8988T (cell line): ENCODE results near the gene TMEM232.

Source experiments
- DNase-seq: peaks from one replicate; pipeline ENCODE4 v3.0.0; 2011

The TMEM232 gene

DNA sequence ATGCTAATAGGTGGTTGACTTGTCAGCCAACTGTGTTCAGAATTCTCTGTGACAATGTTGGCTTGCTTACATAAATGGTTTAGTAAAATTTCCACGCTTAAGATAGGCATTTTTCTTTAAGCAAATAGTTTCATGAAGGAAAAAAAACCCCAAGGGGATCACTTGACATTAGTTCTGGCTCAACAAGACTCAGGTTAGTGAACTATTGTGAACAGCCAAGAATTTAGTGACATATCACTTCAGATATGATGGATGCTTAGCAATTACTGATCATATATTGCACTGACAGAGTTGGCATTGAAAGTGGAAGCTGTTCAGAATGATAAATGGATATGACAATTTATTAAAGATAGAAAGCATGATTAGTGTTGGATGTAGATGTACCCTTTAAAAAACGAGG lies 218.5 kb downstream of the TMEM232 start:
- DNase-seq: no peak

DNA sequence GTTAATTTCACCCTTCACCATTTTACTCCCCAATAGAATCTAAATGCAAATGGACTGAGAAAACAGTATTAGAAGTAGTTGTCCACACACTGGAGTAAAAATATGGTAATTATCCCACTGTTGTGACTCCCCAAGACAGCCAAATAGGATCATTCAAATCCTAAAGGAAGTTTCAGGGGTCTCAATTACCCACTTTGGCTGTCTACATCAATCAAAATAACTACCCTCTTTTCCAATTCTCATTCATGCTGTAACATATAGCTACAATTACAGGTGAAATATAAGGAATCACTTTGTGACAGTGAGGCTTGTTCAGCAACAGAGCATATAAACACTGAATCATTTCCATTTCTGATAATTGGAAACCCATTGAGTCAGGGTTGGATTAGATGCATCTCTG lies 220.1 kb downstream of the TMEM232 start:
- no peak for DNase-seq

DNA sequence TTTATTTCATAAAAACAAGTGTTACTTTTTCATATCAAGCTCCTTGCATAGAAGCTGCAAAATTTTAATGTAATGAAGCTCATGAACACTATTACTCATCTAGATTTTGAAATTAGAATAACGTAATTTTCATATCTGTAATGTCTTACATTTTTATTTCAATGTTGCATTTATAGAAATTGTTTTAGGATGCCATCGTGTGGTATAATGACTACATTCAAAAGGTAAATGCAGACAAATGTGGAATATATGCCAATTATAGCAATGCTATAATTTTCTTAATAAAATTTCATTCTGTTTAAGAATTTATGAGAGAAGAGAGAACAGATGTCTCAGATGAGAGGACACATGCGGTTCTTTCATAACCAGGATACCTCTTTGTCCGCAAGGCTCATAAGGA lies 230.2 kb downstream of the TMEM232 start:
- no peak for DNase-seq

DNA sequence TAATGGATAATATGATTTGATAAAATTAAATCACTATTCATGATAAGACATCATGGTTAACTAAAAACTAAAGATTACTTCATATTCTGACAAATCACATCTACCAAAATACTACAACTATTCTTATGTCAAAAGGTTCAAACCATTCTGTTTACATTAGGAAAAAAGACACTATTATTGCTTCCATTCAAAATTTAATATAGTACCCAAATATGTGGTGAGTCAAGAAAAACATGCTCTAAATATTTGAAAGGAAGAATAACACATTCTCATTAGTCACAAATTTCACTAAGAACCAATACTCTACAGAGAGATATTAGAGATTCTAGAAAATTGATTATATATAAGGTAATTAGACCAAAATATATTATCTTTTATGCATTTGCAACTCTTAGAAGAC lies 234.0 kb downstream of the TMEM232 start:
- DNase-seq: no peak

DNA sequence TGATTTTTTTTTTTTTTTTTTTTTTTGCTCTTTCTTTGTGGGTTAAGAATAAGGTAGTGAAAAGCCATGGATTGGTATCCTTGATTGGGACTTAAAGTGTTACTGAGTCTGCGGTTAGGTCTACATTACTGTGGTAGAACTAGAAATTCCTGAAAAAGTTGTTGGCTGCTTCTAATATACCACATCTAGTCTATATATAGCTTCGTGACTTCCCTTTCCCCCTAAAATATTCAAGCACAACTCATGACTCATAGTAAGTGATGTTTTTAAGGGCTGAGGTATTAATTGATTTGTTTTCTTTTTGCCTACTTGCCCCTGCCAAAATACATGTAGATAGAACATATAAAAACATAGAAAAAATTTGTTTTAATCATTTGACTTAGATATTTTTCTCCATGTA lies 247.6 kb downstream of the TMEM232 start:
- DNase-seq: no peak

DNA sequence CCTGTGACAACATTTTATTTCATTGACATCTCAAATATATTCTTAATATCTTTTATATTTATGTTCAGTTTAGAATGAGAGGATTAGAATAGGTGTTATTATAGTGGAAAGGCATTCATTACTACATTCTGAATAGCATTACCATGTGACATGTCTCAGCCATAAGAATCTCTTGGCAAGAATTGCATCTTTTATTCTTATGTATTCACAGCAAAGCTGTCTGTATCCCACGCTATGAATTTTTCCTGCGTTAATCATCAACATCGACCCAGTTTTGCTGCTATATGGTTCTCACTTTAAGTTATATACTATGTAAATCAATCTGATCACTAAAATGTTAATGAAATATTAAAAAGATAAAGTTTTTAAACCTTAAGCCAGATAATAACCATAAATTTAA lies 248.6 kb downstream of the TMEM232 start:
- no peak for DNase-seq

DNA sequence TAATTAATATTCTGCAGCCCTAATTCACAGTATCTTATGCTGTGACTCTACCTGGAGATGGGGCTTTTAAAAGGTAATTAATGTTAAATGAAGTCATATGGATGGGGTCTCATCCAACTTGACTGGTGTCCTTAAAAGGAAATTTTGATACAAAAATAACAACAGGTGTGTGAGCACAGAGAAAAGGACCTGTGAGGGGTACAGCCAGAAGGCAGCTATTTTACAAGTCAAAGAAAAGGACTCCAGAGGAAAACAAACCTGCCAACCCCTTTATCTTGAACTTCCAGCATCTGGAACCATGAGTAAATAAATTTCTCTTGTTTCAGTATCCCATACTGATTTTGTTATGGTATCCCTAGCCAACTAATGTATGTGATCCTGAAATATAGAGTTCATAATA lies 250.3 kb downstream of the TMEM232 start:
- DNase-seq: no peak

DNA sequence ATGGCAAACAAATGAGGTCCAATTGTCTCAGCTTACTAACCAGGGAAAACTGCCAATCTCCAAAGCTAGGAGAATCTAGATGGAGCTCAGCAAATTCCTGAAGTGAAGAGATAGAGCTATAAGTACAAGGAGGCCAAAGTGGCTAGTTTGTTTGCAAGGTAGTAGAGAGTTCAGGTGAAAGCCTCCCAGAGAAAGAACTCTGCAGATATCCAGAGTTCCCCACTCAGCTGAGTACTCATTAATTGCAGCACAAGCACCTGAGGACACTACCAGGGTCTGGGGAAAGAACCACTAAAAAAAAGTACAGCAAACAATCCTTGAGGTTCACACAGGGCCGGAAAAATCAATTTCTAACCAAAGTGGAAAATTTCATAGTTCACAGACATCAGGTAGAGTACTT lies 250.9 kb downstream of the TMEM232 start:
- no peak for DNase-seq

DNA sequence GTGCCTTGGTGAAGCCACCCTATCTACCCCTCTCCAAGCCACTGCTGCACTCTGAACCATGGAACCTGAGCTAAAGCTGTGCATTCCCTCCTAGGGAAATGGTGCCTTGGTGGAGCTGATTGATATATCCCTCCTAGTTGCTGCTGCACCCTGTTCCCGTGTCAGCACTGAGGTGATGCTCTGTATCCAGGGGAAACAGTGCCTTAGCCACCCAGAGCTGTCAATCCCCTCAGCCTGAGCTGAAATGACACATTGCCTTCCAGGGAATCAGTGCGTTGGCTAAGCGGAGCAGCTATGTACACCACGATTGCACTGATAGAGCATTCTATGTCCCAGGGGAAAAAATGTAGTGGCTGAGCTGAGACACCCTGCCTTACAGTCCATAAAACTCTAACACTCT lies 257.0 kb downstream of the TMEM232 start:
- no peak for DNase-seq

DNA sequence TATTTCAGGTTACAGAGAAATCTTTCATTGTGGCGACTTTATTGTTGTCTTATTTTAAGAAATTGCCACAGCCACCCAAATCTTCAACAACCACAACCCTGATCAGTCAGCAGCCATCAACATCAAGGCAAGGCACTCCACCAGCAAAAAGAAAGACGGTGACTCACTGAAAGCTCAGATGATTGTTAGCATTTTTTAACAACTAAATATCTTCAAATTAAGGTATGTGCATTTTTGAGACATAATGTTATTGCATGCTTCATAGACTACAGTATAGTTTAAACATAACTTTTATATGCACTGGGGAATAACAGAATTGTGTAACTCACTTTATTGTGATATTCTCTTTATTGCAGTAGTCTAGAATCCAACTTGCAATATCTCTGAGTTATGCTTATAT lies 263.4 kb downstream of the TMEM232 start:
- no peak for DNase-seq

DNA sequence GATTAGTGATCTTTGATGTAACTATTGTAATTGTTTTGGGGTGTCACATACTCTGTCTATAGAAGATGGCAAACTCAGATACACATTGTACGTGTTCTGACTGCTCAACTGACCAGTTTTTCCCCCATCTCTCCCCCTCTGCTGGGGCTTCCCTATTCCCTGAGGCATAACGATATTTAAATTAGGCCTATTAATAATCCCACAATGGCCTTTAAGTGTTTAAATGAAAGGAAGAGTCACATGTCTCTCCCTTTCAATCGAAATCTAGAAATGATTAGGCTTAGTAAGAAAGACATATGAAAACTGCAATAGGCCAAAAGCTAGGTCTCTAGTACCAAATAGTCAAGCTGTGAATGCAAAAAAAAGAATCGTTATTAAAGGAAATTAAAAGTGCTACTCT lies 265.6 kb downstream of the TMEM232 start:
- no peak for DNase-seq

DNA sequence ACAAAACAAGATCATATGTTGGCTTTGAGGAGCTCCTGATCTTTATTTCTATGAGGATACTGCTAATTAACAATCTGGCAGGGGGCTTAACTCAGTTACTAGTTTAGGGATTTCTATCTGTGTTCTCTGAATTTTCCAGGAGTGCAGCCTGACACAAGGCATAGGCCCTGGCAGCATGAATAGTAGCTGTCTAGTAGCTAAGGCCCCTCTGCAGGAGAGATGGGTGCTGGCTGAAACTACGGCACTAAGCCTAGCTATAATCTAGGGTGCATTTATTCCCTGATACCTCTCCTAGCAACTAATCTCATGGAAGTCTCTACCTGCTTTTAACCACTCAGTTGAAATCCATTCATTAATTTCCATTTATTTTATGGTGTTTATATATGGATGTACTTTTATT lies 268.2 kb downstream of the TMEM232 start:
- no peak for DNase-seq

DNA sequence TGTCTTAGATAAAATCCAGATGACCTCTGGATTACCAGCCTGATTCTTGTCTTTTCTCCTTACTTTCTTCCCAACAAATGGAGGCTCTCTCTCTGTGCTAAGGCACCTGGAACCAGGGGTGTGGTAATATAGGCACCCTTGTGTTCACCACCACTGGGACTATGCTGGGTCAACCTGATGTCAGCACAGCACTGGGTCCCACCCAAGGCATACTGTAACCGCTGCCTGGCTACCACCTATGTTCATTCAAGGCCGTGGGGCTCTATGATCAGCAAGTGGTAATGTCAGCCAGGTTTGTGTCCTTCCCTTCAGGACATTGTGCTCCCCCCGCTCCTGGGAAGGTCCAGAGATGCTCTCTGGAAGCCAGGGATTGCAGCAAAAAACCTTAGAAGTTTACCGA lies 283.6 kb downstream of the TMEM232 start:
- no peak for DNase-seq

DNA sequence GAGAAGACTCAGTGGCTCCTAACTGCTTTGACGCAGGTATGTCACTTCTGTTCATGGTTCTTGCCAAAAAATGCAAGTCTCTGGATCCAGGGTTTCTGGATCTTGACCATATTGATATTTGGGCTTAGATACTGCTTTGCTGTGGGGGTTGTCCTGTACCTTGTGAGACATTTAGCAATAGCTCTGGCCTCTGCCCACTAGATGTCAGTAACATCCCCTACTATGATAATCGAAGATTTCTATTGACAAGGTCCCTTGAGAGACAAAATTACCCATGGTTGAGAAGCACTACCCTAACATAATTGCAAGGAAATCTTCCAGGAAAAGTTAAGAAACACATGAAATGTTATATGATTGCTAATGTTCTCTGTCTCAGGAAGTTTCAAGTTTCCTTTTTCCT lies 285.4 kb downstream of the TMEM232 start:
- no peak for DNase-seq

DNA sequence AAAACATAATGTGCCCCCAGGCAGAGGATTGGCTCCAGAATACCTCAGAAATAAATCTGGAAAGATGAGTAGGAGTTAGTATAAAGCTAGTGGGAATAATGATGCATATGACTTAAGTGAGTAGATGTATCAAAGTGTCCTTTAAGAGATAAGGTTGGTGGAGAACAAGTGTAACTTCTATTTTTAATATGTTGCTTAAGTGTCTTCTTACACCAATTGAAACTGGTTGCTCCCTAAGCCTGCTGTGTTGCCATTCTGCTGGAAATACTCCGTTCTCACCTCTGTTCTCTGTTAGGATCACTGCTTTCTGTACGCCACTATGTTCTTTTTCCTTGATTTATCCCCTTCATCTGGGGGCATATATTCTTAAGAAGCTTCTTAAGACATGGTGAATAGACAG lies 286.4 kb downstream of the TMEM232 start:
- no peak for DNase-seq

DNA sequence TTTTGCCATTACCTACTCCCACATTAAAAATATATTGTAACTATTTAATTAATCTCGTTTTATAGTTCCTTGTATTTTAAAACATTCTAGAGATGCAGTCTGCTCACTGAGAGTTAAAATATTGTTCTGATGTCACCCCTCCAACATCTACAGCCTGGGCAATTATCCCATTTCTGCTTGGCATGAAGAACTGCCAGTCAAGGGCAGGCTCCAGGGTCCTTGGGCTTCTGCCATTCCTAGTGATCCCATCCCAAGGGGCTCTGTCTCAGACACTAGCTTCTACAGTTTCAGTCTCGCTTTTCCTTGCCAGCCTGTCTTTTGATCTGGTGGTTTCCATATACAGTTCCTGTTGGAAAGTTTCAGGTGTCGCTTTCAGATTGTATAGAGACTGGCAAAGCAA lies 287.2 kb downstream of the TMEM232 start:
- DNase-seq: no peak

DNA sequence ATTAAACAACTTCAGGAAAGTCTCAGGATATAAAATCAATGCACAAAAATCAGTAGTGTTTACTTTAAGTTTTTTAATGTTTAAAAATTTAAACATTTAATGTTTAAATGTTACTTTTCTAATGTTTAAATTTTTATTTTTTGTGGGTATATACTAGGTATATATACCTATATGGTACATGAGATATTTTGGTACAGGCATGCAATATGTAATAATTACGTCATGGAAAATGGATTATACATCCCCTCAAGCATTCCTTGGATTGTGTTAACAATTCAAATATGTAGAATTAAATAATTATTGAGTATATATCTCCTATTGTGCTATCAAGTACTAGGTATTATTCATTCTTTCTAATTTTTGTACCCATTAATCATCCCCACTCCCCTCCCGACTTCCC lies 291.3 kb downstream of the TMEM232 start:
- DNase-seq: no peak

DNA sequence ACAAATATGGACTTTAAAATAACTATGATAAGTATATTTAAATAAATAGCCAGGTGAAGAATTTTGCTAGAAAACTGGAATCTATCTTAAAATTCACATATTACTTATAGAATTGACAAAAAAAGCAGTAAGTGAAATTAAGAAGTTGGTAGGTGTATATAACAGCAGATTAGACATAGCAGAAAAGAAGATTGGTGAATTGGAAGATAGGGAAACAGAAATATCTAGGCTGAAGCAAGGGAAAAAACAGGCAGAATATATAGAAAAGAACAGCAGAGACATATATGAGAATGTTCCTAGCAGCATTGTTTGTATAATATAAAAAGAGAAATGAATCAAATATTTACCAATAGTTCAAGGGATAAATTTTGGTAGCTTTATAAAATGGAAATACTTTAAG lies 294.9 kb downstream of the TMEM232 start:
- DNase-seq: no peak

DNA sequence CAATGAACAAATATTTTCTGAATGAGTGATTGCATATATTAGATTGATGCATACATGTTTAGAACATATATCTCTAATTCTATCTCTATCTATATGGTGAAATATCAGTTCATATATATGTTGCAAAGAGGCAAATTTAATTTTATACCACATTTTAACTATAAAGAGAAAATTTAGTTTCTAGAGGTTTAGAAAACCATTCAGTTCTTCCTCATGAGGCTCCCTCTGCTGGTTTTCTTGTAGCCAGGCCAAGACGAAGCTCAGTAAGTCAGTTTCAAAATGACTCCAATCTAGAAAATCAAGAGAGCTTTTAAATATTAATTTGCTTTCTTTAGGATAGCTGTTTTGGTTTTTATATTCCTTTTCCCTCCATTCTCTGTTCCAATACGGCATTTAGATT lies 312.1 kb downstream of the TMEM232 start:
- DNase-seq: no peak

DNA sequence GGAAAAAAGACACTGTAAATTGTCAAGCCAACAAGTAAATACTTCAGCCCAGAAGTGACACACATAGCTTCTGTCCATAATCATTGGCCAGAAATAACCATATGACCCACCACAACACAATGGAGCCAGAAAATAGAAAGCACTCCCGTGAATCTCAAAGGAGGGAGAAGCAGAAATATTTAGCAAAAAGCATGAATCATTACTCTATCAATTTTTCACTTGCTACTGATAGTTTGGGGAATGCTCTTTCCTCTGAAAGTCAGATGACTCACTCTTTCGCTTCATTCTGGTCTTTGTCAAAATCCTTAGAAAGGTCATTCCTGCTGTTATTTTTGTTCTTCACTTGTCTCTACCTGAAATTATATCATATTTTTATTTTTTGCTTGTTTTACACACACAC lies 312.6 kb downstream of the TMEM232 start:
- DNase-seq: no peak

DNA sequence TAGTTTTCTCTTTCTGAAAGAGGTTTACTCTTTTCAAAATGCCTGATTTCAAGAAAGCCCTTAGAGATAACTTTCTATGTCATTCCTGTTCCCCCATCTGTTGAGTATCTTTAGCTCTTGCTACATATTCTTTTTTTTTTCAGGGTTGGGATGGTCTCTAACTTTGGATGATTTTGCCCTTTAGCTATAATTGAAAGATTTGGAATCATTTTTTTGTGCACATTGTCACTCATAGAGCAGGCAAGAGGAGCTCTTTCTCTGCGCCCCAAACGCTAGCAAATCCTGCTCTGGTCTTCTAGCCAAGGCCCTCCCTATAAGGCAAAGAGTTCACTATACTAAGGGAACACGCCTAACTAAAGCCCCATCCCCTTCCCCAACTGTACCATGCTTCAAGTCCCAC lies 316.9 kb downstream of the TMEM232 start:
- DNase-seq: no peak

DNA sequence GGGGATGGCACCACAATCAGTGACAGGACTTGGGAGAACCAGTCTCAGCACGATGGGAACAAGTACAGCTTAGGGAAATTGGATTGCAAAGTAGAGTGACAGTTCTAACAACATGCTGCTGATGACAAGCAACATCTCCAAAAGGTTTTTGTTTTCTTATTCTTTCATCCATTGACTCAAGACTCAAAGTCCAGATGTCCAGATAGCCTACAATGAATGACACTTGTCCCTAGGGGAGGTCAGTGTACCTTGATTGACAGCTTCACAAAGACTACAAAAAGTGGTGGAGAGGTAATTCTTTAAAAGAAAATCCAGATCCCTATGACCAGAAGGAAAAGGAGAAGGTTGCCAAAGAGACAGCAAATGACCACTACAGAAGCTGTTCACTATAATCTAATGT lies 323.9 kb downstream of the TMEM232 start:
- no peak for DNase-seq

DNA sequence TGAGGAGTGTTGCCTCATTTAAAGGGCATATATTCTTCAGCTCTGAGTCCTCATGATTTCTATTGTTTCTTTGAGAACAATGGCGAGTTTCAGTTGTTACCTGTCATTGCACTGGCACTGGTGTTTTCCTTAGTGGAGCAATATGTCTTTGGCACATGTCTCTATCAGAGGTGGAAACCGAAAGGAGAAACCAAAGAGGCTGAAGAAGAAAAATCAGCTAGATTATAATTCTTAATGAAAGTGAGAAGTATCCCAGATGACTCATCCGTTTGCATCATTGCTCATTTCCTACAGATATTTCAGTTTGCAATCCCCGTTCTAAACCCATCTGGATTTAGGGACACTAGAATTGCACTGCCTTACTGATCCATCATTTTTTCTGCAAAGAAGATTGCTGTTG lies 324.6 kb downstream of the TMEM232 start:
- DNase-seq: no peak

DNA sequence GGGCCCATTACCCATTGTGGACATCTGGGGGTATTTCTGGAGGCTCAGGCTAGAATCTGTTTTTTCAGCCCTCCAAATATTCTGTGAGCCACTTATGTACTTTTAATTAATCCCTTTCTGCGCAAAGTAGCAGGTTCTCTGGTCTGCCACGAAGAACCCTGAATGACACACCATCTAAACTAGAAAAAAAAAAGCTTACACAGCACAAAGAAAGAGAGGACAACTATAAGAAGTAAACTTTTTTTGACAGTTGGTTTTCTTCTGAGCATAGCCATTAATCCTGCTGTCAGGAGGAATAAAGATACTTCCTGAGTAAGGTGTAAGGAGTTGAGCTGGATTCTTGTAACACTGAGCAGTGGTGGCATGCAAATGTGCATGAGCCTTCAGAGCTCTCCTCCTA lies 327.5 kb downstream of the TMEM232 start:
- no peak for DNase-seq

DNA sequence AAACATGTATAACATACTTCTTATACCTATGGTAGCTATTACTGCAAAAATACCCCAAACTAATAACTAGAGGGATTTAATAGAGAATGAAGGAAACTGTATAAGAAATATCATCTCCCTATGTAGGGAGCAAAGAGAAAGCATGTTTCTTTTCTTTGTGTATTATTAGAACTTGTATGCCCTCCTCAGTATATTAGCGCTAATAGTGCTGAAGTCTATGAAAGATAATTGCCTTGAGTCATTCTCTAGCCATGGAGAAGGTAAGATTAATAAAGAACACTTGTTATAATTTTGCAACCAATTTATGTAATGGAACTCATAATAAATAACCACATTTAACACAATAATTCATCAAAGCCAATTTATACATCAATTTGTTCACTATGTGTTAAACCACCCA lies 329.2 kb downstream of the TMEM232 start:
- DNase-seq: no peak

DNA sequence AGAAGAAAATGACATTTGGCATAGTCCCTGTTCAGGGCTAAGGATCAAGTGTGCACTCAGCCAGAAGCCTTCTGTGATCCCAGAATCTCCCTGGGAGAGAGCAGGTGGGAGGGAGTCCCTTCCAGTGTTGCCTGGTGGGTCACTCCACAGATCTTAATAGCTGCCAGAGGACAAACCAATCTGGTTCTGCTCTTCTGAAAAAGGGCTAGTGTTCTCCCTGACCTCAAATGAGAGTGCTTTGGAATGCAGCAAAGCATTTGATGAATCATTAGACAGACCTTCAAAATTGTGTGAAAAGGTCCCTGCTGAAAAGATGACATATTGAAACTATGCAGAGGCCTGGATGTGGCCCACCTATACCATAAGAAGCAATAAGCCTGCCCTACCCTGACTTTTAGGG lies 339.7 kb downstream of the TMEM232 start:
- DNase-seq: no peak

DNA sequence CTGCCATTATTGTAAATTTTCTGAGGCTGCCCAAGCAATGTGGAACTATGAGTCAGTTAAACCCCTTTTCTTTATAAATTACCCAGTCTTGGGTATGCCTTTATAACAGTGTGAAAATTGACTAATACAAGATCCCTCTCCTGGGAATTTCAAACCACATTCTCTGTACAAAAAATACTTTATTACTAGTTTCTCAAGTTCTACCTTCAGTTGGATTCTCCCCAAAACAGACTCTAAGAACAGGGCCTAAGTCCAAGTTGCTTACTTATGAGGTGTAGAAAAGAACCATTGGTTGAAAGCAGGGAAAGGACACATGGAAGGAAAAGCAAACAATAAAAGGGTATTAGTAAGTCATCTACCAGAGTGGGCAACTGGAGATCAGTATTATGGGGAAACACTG lies 343.2 kb downstream of the TMEM232 start:
- DNase-seq: no peak
